Measurements from ENCODE around the gene CDC42BPB.

DNA sequence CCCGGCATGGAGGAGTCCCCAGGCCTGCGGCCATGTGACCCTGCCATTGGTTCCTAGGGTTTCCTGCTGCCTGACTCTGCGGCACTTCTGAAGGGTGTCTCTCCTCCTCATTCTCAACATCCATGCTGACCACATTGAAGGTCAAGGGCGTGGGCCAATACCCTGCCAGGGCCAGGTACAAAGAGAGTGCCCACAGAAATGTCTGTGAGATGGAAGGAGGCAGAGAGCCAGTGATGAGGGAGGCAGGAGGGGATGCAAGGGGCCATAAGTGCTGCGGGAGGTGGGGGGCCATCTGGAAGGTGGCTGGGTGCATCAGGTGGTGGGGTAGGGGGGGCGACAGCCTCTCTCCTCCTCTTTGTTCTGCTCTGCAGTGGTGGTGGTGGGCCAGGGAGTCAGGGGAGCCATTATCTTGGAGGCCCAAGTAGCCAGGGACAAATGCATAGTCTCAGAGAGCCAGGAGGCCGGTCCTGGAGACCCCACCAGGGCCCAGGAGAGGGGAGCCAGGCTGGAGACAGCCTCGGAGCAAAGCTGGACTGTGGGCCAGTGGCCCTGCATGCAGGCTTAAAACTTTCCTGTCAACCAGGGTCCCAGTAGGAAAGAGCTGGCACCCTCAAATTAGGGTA is 13.0 kb upstream of the CDC42BPB start:
- TF ChIP-seq POLR2A (IDR thresholded peaks at IDR 0.05) = no peak
- TF ChIP-seq CTCF (IDR thresholded peaks at IDR 0.05) = no peak
